Measurements from ENCODE around the gene ITPA.
"Not testable (repeated sequence)": the region's sequence is repeated elsewhere in the genome, so short reads cannot be mapped to it uniquely, and the experiment has no call there.

The ITPA gene

GRCh38 chr20:3202965-3203314, 6.4 kb upstream of the ITPA start:
- H3K4me3 Mint-ChIP-seq = peak overlapping the region; percentile 97
- H3K27ac Mint-ChIP-seq = peak overlapping the region; percentile 97
- CTCF ChIA-PET = interaction anchor here (0.6 to 1.7 kb wide), 4 partner anchors 10 to 150 kb away, joined by 3 to 5 read pairs (median 4); no protein-coding TSS in a partner anchor

GRCh38 chr20:3203315-3204123, 5.8 kb upstream of the ITPA start:
- DNase-seq = peak; percentile 52
- peaks cover 33% of the 10 kb centered on the region for H3K4me1 Mint-ChIP-seq
- H3K4me3 Mint-ChIP-seq = peak overlapping the region; percentile 97
- H3K9me3 Mint-ChIP-seq = no peaks in the 10 kb centered on the region
- CTCF ChIA-PET = interaction anchor here (0.9 to 1.7 kb wide), 3 partner anchors 46 to 151 kb away, joined by 3 to 5 read pairs (median 5); no protein-coding TSS in a partner anchor
- peak overlapping the region; percentile 97 for H3K27ac Mint-ChIP-seq
- no peaks in the 10 kb centered on the region for H3K27me3 Mint-ChIP-seq
- H3K36me3 Mint-ChIP-seq = peaks cover 27% of the 10 kb centered on the region

More at GRCh38 chr20:3202965-3203314, 6.4 kb upstream of the ITPA start:
- Mint-ChIP-seq H3K27me3 (no peaks in the 10 kb centered on the region), H3K4me1 (peaks cover 29% of the 10 kb centered on the region), H3K9me3 (no peaks in the 10 kb centered on the region), H3K36me3 (peaks cover 27% of the 10 kb centered on the region)
- no peak for DNase-seq

- Mint-ChIP-seq H3K36me3 (peaks cover 22% of the 10 kb centered on the region), H3K27ac (peak within 1 kb of the TSS; percentile 97), H3K4me1 (peaks cover 38% of the 10 kb centered on the region), H3K9me3 (no peaks in the 10 kb centered on the region), H3K4me3 (peak within 1 kb of the TSS; percentile 97), H3K27me3 (no peaks in the 10 kb centered on the region)
- DNase-seq = peak; percentile 93
- CTCF ChIA-PET = interaction anchor here (1.7 kb wide), 2 partner anchors 47 to 87 kb away, joined by 5 read pairs; no protein-coding TSS in a partner anchor
Measured at GRCh38 chr20:3204124-3204794, 5.0 kb upstream of the ITPA start, which contains the start of gene DDRGK1. Gene DDRGK1, minus strand, starts transcription at chr20:3204682. Its CDS starts 55 bp downstream, at chr20:3204627.

- H3K9me3 Mint-ChIP-seq = no peaks in the 10 kb centered on the region
- peak overlapping the region; percentile 100 for H3K4me3 Mint-ChIP-seq
- no peaks in the 10 kb centered on the region for H3K27me3 Mint-ChIP-seq
- DNase-seq = peak; percentile 35
- peaks cover 43% of the 10 kb centered on the region for H3K4me1 Mint-ChIP-seq
- H3K27ac Mint-ChIP-seq = peak overlapping the region; percentile 90
- peaks cover 16% of the 10 kb centered on the region for H3K36me3 Mint-ChIP-seq
- CTCF ChIA-PET = interaction anchor here (1.7 to 2.0 kb wide), 2 partner anchors 9 to 155 kb away, joined by 3 to 10 read pairs; no protein-coding TSS in a partner anchor
Measured at GRCh38 chr20:3208786-3209256, 477 bp upstream of the ITPA start.

- Mint-ChIP-seq H3K4me3 (peak overlapping the region; percentile 100), H3K9me3 (no peaks in the 10 kb centered on the region), H3K27me3 (no peaks in the 10 kb centered on the region), H3K27ac (peak overlapping the region; percentile 90), H3K4me1 (peaks cover 36% of the 10 kb centered on the region), H3K36me3 (peaks cover 18% of the 10 kb centered on the region)
- CTCF ChIA-PET = interaction anchor here (1.8 kb wide), 1 partner anchor 9 kb away, joined by 11 read pairs; no protein-coding TSS in a partner anchor
- DNase-seq = no peak
Measured at GRCh38 chr20:3209946-3210317, 634 bp downstream of the ITPA start.

- H3K27me3 Mint-ChIP-seq = no peaks in the 10 kb centered on the region
- no peaks in the 10 kb centered on the region for H3K9me3 Mint-ChIP-seq
- H3K4me1 Mint-ChIP-seq = peaks cover 33% of the 10 kb centered on the region
- CTCF ChIA-PET = interaction anchor here (1.8 kb wide), 1 partner anchor 9 kb away, joined by 11 read pairs; no protein-coding TSS in a partner anchor
- H3K4me3 Mint-ChIP-seq = peak overlapping the region; percentile 100
- peak overlapping the region; percentile 78 for H3K27ac Mint-ChIP-seq
- H3K36me3 Mint-ChIP-seq = peaks cover 19% of the 10 kb centered on the region
- DNase-seq = no peak
Measured at GRCh38 chr20:3210346-3210745, 1.0 kb downstream of the ITPA start.

GRCh38 chr20:3213226-3213625, 3.9 kb downstream of the ITPA start:
- Mint-ChIP-seq H3K9me3 (no peaks in the 10 kb centered on the region), H3K4me3 (no peak overlapping the region), H3K36me3 (peaks cover 19% of the 10 kb centered on the region), H3K4me1 (peaks cover 32% of the 10 kb centered on the region), H3K27me3 (no peaks in the 10 kb centered on the region), H3K27ac (no peak overlapping the region)
- no peak for DNase-seq
- CTCF ChIA-PET = interaction anchor here (0.9 kb wide), 1 partner anchor 159 kb away, joined by 3 read pairs; no protein-coding TSS in a partner anchor

- H3K27ac Mint-ChIP-seq, DNase-seq, H3K4me3 Mint-ChIP-seq, H3K9me3 Mint-ChIP-seq, H3K27me3 Mint-ChIP-seq: not testable (repeated sequence)
- CTCF ChIA-PET = interaction anchor here (9.0 kb wide), 1 partner anchor 100 kb away, joined by 51 read pairs; no protein-coding TSS in a partner anchor
- peaks cover 17% of the 10 kb centered on the region for H3K36me3 Mint-ChIP-seq
- peaks cover 17% of the 10 kb centered on the region for H3K4me1 Mint-ChIP-seq
Measured at GRCh38 chr20:3215359-3215917, 6.1 kb downstream of the ITPA start.

- Mint-ChIP-seq H3K9me3 (no peaks in the 10 kb centered on the region), H3K36me3 (peaks cover 27% of the 10 kb centered on the region)
Measured at GRCh38 chr20:3218307-3218988, 9.2 kb downstream of the ITPA start.

GRCh38 chr20:3221398-3222226, 12.3 kb downstream of the ITPA start:
- Mint-ChIP-seq H3K4me3 (no peak overlapping the region), H3K27me3 (no peaks in the 10 kb centered on the region), H3K4me1 (peaks cover 27% of the 10 kb centered on the region), H3K27ac (no peak overlapping the region), H3K36me3 (peaks cover 20% of the 10 kb centered on the region), H3K9me3 (no peaks in the 10 kb centered on the region)
- CTCF ChIA-PET = interaction anchor here (0.6 to 9.0 kb wide), 3 partner anchors 94 to 472 kb away, joined by 3 to 51 read pairs (median 3); no protein-coding TSS in a partner anchor
- no peak for DNase-seq

More at GRCh38 chr20:3218307-3218988, 9.2 kb downstream of the ITPA start:
- DNase-seq = peak; percentile 83
- no peaks in the 10 kb centered on the region for H3K27me3 Mint-ChIP-seq
- H3K4me1 Mint-ChIP-seq = peaks cover 20% of the 10 kb centered on the region
- H3K27ac Mint-ChIP-seq = no peak overlapping the region
- H3K4me3 Mint-ChIP-seq = no peak overlapping the region
- CTCF ChIA-PET = interaction anchor here (0.7 to 9.0 kb wide), 10 partner anchors 8 to 492 kb away, joined by 3 to 51 read pairs (median 8); partner anchors contain the start of genes ITPA and SLC4A11

GRCh38 chr20:3222635-3223600, 13.6 kb downstream of the ITPA start:
- Mint-ChIP-seq H3K27me3 (no peaks in the 10 kb centered on the region), H3K27ac (peak overlapping the region; percentile 86), H3K4me3 (no peak overlapping the region), H3K4me1 (peaks cover 27% of the 10 kb centered on the region), H3K36me3 (peaks cover 20% of the 10 kb centered on the region), H3K9me3 (no peaks in the 10 kb centered on the region)
- peak; percentile 61 for DNase-seq
- CTCF ChIA-PET = interaction anchor here (0.6 to 9.0 kb wide), 4 partner anchors 10 to 473 kb away, joined by 3 to 51 read pairs (median 3); no protein-coding TSS in a partner anchor

- H3K27ac Mint-ChIP-seq = peak overlapping the region; percentile 86
Measured at GRCh38 chr20:3223651-3223993, 14.3 kb downstream of the ITPA start.

More at GRCh38 chr20:3223651-3223993, 14.3 kb downstream of the ITPA start:
- no peaks in the 10 kb centered on the region for H3K9me3 Mint-ChIP-seq
- H3K36me3 Mint-ChIP-seq = peaks cover 20% of the 10 kb centered on the region
- H3K4me1 Mint-ChIP-seq = peaks cover 26% of the 10 kb centered on the region
- CTCF ChIA-PET = interaction anchor here (1.2 to 9.0 kb wide), 2 partner anchors 9 to 92 kb away, joined by 3 to 51 read pairs; no protein-coding TSS in a partner anchor
- H3K4me3 Mint-ChIP-seq = no peak overlapping the region
- no peak for DNase-seq
- no peaks in the 10 kb centered on the region for H3K27me3 Mint-ChIP-seq
